Adrenal gland (tissue), 5 donors: ENCODE data around the gene BTBD16.

Experiments used
- CTCF ChIP-seq, 6 experiments: fragments of 450-650 bp in 4 of 6; fragments of 200-600 bp in 2 of 6; sonication (generic) in 1 of 6; IDR thresholded peaks; 1 replicate in 5 of 6; 2 replicates in 1 of 6; pipeline versions ENCODE4 v1.5.1 to v1.8.0; 2016 to 2021; ENCODE audit warnings: antibody characterized with exemption in 6 of 6, mild to moderate bottlenecking in 2 of 6, moderate library complexity in 1 of 6
- POLR2A ChIP-seq, 2 donors: fragments of 450-650 bp; IDR thresholded peaks; one replicate each; pipeline ENCODE4 v1.6.1; 2017; ENCODE audit warnings: antibody characterized with exemption in 2 of 2, mild to moderate bottlenecking in 2 of 2, moderate library complexity in 1 of 2
- donor health status: DM: no; HTN: no; CAD: no.

GRCh38 chr10:122273966-122274545 lies 3.0 kb downstream of the BTBD16 start:
- TF ChIP-seq CTCF (IDR thresholded peaks at IDR 0.05) (no peak), POLR2A (IDR thresholded peaks at IDR 0.05) (no peak)
